Measurements from ENCODE around the gene COX20.

The COX20 gene

DNA sequence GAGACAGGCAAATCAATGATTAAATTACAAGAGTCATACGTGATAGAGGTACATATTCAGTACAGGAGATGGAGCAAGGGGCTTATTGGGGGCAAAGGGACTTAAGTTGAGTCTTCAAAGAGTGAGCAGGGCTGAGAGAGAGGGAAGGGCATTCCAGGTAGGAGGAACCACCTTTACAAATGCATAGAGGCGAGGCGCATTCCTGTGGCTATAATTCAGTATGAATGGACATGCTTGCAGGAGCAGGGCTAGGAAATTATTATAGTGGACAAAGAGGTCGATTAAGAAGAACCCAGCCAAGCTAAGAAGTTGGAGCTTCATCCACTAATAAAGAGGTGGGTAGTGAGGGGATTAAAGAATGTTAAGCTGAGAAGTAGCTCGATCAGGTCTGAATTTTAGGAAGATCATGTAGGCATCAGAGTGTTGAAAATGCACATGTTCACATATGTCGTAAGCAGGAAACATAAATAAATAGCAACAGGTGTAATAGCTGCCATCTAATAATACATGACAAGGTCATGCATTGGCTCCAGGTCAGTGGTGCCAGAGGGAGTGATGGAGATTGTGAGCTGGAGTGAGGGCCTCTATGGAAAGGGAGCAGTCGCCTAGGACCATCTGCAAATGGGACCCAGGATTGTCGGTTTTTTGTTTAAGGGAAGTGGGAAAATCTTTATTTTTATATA, 40.9 kb downstream of the COX20 start:
- ATAC-seq (no peak), DNase-seq (no peak)

DNA sequence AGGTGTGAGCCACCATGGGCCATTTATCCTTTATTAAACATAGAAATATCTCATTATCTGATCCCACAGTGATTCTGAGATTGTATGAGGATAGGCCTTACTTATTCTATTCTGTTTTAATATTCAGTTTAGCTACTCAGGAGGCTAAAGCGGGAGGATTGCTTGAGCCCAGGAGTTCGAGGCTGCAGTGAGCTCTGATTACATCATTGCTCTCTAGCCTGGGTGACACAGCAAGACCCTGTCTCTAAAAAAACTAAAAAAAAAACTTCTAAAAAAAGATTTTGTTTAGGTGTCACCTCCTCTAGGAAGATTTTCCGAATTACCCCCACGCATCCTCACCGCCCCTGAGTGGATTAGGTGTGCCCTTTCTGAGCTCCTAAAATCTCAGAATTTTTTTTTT, 43.2 kb downstream of the COX20 start:
- DNase-seq (no peak), ATAC-seq (no peak)

- DNase-seq (no peak), ATAC-seq (no peak)
Observed at GRCh38 chr1:244881552-244882280, 46.3 kb downstream of the COX20 start.

- DNase-seq: no peak
- no peak for ATAC-seq
Observed at GRCh38 chr1:244887281-244887680, 51.8 kb downstream of the COX20 start.

GRCh38 chr1:244893836-244894235, 58.4 kb downstream of the COX20 start:
- no peak for DNase-seq
- ATAC-seq: no peak

All from stimulated activated naive CD8-positive, alpha-beta T cell treated with anti-CD3 and anti-CD28 coated beads, Interleukin-15, Interleukin-2, amounts not matched to agents 100 U/mL and 50 U/mL, for 24 hours (primary cell).